DMS153 (cell line): ENCODE data around the gene COL4A1.

ENCODE experiments used
- DNase-seq: peaks from one replicate; lab custom pipeline; 2025; lab: John Stamatoyannopoulos, UW

COL4A1 gene

DNA sequence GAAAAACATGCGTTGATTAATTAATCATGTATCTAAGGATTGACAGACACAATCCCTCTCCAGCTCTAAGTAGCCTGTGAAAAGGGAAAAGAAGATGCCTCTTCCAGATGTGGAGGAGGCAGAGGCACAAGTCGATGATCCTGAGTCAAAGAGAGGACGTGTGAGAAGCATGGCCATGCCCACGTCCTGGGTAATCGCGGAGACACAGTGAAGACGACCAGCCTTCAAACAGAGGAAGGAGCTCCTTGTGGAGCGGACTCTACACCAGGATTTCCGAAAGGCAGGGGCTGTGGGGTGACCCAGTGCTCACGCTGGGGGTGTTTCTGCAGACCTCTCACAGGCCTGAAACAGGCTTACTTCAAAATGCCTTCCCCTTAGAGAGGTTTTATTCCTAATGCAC is 70.5 kb downstream of the COL4A1 start:
- no peak for DNase-seq

DNA sequence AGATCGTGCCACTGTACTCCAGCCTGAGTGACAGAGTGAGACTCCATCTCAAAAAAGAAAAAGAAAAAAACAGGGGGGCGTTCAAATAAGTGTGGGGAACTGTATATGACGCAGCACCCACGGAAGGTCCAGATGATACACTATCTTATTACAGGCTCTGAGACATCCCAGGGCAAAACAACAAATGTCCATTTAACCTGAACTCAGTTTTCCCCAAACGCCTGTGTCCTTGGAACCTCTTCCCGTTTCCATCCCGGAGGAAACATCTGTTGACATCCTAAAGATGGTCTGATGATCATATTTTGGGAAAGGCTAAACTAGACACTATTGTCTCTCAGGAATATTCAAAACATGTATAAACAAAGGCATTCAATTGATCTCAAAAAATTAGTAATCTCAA is 72.4 kb downstream of the COL4A1 start:
- no peak for DNase-seq

GRCh38 chr13:110233951-110234280 is 73.0 kb downstream of the COL4A1 start:
- DNase-seq = no peak

DNA sequence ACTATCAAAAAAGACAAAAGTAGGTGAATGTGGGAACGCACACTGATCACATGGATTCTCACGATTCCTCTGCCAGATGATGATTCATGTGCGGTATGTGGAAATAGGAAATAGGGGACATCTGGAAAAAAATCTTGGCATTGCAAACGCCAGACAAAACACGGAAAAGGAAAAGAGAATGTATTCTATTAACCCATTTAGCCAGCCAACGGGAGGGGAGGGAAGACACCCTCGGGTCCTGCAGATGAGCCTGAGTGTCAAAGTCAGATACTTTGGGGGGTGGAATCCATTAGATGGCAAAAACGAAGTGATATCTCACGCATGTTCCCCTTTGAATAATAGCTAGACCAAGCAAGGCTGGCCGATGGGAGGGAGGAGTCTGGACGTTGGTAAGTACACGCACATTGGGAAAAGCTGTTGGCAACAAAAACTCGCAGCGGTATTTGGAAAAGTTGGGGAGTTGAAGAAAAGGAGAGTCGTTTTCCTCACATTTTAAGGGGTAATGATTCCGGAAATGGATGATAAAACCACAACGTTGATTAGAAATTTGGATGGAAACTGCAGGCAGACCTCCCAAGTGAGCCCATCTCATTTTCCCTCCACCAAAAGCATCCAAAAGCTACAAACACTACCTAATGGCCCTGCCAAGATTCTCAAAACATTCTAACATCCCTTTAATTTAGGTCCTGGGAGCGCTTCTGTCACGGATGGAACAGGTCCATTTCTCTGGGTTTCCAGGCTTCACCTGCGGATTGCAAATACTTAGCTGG is 73.6 kb downstream of the COL4A1 start:
- DNase-seq = no peak

- DNase-seq = no peak
Measured at GRCh38 chr13:110232756-110233155, 74.2 kb downstream of the COL4A1 start.

GRCh38 chr13:110232142-110232541 is 74.8 kb downstream of the COL4A1 start:
- DNase-seq = no peak

DNA sequence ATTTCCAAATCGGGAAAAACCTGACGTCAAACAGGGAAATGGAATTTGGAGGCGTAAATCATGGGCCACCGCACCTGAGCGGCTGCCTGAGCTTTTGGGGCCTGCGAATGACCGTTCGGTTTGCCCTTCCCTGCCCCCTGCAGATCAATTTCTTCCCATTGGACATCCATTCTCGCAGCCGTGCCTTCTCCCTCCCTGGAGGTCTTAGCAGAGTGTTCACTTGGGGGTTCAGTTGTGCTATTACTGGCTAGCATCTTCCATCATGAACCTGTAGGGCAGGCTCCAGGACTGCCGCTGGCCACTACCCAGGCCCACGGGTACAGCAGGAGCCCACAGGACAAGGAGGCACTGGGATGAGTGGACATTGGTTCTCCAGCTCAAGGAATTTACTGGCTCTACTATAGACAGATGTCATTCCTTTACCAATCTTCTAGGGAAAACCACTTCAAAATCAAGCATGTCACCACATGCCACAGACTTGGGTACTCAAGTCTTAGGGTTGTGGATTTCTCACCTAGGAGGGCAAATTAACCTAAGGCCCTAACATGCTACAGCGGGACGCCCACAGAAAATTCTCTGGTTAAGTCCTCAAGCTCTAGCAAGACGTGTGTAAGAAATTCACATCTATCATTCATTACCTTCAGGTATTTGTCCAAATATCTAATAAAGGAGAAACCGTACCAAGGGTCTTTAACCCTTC is 75.5 kb downstream of the COL4A1 start:
- DNase-seq = no peak

- DNase-seq = peak; percentile 11
Measured at GRCh38 chr13:110230661-110231347, 76.2 kb downstream of the COL4A1 start.

GRCh38 chr13:110229905-110230563 is 76.9 kb downstream of the COL4A1 start:
- no peak for DNase-seq

DNA sequence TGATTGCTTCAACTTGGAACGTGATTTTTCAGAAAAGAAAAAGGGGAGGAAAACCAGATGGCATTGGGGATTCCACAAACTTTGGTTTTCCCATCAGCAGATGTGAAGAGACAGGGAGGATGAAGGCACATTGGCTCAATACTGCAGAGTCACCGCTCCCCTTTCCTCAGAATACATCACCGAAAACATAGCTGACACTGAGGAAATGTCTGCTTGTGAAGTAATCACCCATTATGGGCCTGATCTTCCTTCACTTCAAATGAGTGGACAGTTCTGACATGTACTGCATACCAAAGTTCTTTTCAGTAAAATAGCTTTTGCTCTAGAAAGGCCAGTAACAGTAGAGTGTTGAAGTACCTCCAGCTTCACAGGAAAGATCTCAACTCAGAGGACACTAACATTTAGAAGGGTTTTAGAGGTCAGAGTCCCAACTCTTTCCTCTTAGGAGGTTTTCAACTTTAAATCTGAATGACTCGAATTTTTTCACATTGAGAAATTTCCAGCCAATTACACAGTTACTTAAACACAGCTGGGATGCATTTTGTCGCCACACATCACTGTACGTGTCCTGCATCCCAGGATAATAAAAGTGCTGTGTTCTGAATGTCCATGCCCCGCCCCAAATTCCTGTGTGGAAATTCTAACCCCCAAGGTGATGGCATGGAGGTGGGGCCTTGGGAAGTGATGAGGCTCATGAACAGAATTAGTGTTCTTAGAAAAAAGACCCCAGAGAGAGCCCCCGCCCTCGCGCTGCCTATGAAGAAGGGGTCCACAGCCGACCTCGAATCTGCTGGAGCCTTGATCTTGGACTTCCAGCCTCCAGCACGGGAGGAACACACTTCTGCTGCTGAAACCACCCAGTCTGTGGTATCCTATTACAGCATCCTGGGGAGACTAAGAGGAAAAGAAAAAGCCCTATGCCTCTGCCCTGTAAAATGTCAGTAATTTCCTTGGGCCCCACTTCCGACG is 77.7 kb downstream of the COL4A1 start:
- DNase-seq = no peak

DNA sequence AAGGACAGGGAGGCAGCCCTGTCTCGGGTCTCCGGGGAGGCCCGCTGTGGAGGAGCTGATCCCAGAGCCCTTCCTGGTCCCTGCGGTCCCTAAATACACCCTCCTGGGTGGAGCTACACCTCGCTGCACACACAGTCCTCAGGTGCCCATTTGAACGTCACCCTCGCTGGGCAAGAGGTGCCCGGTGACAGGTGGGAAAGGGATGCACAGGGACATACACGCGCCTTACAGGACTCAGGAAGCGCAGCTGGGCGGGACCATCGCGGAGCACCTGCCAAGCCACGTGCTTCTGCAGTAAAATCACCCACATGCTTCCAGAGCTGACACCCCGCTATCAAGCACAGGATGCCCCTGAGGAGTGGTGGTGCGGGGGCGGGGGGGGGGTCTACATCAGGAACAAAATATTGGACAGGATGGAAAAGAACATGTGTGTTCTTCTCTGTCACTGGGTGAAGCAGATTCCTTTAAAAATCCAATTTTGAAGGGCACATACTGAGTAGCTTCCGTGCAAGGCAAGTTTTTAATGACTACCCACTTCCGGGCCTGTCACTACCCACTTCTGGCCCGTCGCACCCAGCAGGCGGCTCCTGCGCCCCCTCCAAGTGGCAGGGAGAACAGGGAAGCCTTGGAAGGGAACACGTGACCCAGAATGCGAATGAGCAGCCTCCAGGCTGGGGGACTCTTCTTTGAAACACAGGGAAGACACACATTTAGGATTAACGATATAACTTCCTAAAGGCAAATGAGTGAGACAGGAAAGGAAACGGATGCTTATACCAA is 78.9 kb downstream of the COL4A1 start:
- DNase-seq = no peak

DNA sequence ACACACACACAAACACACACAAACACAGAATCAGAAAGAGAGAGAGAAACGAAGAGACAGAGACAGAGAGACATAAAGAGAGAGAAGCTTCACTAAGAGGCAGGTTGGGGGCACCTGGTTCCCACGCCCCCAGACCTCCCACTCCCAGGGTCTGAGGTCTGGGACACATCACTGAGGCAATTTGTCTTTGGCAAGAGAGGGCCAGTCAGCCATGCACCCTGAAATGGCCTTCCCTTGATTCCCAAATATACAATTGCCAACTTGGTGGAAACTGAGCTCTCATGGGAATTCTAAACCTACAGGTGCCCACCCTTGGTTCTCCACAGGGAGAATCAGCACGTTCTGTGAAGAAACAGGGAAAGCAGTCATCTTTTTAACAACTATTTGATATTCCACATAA is 79.5 kb downstream of the COL4A1 start:
- no peak for DNase-seq

GRCh38 chr13:110225609-110226574 is 81.1 kb downstream of the COL4A1 start:
- DNase-seq = no peak

DNA sequence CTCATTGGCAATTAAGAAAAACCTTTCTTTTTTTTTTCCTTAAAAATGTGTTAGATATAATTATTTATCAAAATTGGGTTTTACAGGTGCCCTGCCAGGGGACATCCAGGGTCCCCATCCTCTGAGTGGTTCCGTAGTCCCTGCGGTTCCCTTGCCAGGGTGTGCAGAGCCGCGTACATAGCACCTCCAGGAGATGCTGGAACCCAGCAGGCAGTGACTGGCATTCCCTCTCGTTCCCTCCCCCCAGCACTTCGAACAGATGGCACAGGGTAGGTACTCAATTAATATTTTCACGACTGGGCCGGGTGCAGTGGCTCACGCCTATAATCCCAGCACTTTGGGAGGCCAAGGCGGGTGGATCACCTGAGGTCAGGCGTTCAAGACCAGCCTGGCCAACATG is 82.0 kb downstream of the COL4A1 start:
- no peak for DNase-seq

- no peak for DNase-seq
Measured at GRCh38 chr13:110224519-110224918, 82.4 kb downstream of the COL4A1 start.

- DNase-seq = no peak
Measured at GRCh38 chr13:110221406-110222117, 85.4 kb downstream of the COL4A1 start.

GRCh38 chr13:110220471-110220870 is 86.5 kb downstream of the COL4A1 start:
- DNase-seq = no peak

GRCh38 chr13:110218581-110219201 is 88.3 kb downstream of the COL4A1 start:
- DNase-seq = no peak
